Activated T-cell treated with anti-CD3 and anti-CD28 coated beads, Interleukin-2, amount 50 U/mL, for 72 hours (primary cell): ENCODE data around the gene BDH1. TPM values are rescaled to one million over a fixed set of nuclear protein-coding genes. Genes with fewer than 3 reads are reported as not detected.
A peak's percentile ranks its signal among the peaks of the same experiment; 100 is the strongest.

Experiments used
- ATAC-seq, 2 donors: fragments of 150-1000 bp; cut with Tn5 transposase; replicated peaks in 1 of 2; 2 replicates each; pipeline ENCODE4 v1.10.0; 2021; ENCODE audit warnings: moderate library complexity in 2 of 2, mild to moderate bottlenecking in 1 of 2
- DNase-seq, 2 donors: peaks; one replicate each; pipeline ENCODE4 v3.0.0; 2021 to 2022; ENCODE audit warnings: mixed read lengths in 1 of 2
- H3K27ac Mint-ChIP-seq: one replicate; pipeline ENCODE4 v1.8.0; 2022; ENCODE audit warnings: mild to moderate bottlenecking, moderate library complexity, mixed read lengths
- H3K27me3 Mint-ChIP-seq: one replicate; pipeline ENCODE4 v1.8.0; 2022; ENCODE audit warnings: low read depth, mixed read lengths
- H3K36me3 Mint-ChIP-seq, 2 donors: one replicate each; pipeline ENCODE4 v1.8.0; 2022; ENCODE audit warnings: mixed read lengths in 2 of 2, mild to moderate bottlenecking in 1 of 2; ENCODE audit not compliant: insufficient read depth in 2 of 2
- H3K4me1 Mint-ChIP-seq: one replicate; pipeline ENCODE4 v1.8.0; 2022; ENCODE audit warnings: low read depth, mixed read lengths
- H3K4me3 Mint-ChIP-seq, 2 donors: one replicate each; pipeline ENCODE4 v1.8.0; 2022; ENCODE audit warnings: mild to moderate bottlenecking in 2 of 2, mixed read lengths in 2 of 2, moderate library complexity in 2 of 2
- H3K9me3 Mint-ChIP-seq, 2 donors: one replicate each; pipeline ENCODE4 v1.8.0; 2022; ENCODE audit warnings: mixed read lengths in 2 of 2
- total RNA-seq, 2 donors: library from RNA; stranded (reverse); gene quantifications; one replicate each; pipeline ENCODE4 v1.2.3, GENCODE V29; 2022

BDH1 gene
- total RNA-seq, 2 donors from 2014 or later = 76.9 to 92.5 TPM

GRCh38 chr3:197466586-197467399 lies 89.0 kb downstream of the BDH1 start:
- no peak for DNase-seq
- Mint-ChIP-seq H3K27ac (no peak overlapping the region), H3K36me3 (no peaks in the 10 kb centered on the region), H3K9me3 (no peaks in the 10 kb centered on the region), H3K4me1 (peaks cover 45% of the 10 kb centered on the region), H3K27me3 (peaks cover 48% of the 10 kb centered on the region), H3K4me3 (no peak overlapping the region)
- no peak for ATAC-seq

GRCh38 chr3:197465996-197466549 lies 89.7 kb downstream of the BDH1 start:
- no peaks in the 10 kb centered on the region for H3K9me3 Mint-ChIP-seq
- ATAC-seq (peak in 1 of 2 donors; percentile 33), DNase-seq (no peak)
- no peak overlapping the region for H3K27ac Mint-ChIP-seq
- H3K27me3 Mint-ChIP-seq = peaks cover 48% of the 10 kb centered on the region
- no peak overlapping the region for H3K4me3 Mint-ChIP-seq
- peaks cover 45% of the 10 kb centered on the region for H3K4me1 Mint-ChIP-seq
- H3K36me3 Mint-ChIP-seq = no peaks in the 10 kb centered on the region

GRCh38 chr3:197465197-197465995 lies 90.4 kb downstream of the BDH1 start:
- Mint-ChIP-seq H3K4me1 (peaks cover 45% of the 10 kb centered on the region), H3K4me3 (no peak overlapping the region), H3K9me3 (no peaks in the 10 kb centered on the region), H3K27ac (no peak overlapping the region), H3K36me3 (no peaks in the 10 kb centered on the region), H3K27me3 (peaks cover 45% of the 10 kb centered on the region)
- ATAC-seq (no peak), DNase-seq (no peak)

GRCh38 chr3:197464794-197465193 lies 91.0 kb downstream of the BDH1 start:
- ATAC-seq (no peak), DNase-seq (no peak)
- Mint-ChIP-seq H3K27me3 (peaks cover 39% of the 10 kb centered on the region), H3K4me3 (no peak overlapping the region), H3K36me3 (no peaks in the 10 kb centered on the region), H3K4me1 (peaks cover 45% of the 10 kb centered on the region), H3K27ac (no peak overlapping the region), H3K9me3 (no peaks in the 10 kb centered on the region)

GRCh38 chr3:197463279-197463678 lies 92.5 kb downstream of the BDH1 start:
- Mint-ChIP-seq H3K4me1 (peaks cover 45% of the 10 kb centered on the region), H3K27me3 (peaks cover 24% of the 10 kb centered on the region), H3K4me3 (no peak overlapping the region), H3K9me3 (no peaks in the 10 kb centered on the region), H3K27ac (no peak overlapping the region), H3K36me3 (no peaks in the 10 kb centered on the region)
- DNase-seq (no peak), ATAC-seq (peak; percentile 62 to 65)

- Mint-ChIP-seq H3K4me1 (peaks cover 45% of the 10 kb centered on the region), H3K4me3 (no peak overlapping the region), H3K27me3 (peaks cover 19% of the 10 kb centered on the region), H3K9me3 (no peaks in the 10 kb centered on the region), H3K36me3 (no peaks in the 10 kb centered on the region), H3K27ac (no peak overlapping the region)
- ATAC-seq = no peak
- no peak for DNase-seq
These were observed 93.0 kb downstream of the BDH1 start for GRCh38 chr3:197462808-197463207.

GRCh38 chr3:197460639-197461038 lies 95.1 kb downstream of the BDH1 start:
- Mint-ChIP-seq H3K4me3 (no peak overlapping the region), H3K9me3 (no peaks in the 10 kb centered on the region), H3K27me3 (peaks cover 5% of the 10 kb centered on the region), H3K36me3 (peaks cover 0 to 3% of the 10 kb centered on the region in 2 donors), H3K27ac (no peak overlapping the region), H3K4me1 (peaks cover 39% of the 10 kb centered on the region)
- ATAC-seq (no peak), DNase-seq (no peak)

- Mint-ChIP-seq H3K27ac (no peak overlapping the region), H3K4me3 (no peak overlapping the region), H3K27me3 (peaks cover 10% of the 10 kb centered on the region), H3K36me3 (peaks cover 0 to 3% of the 10 kb centered on the region in 2 donors), H3K9me3 (no peaks in the 10 kb centered on the region), H3K4me1 (peaks cover 39% of the 10 kb centered on the region)
- no peak for DNase-seq
- ATAC-seq = no peak
These were observed 95.8 kb downstream of the BDH1 start for GRCh38 chr3:197460002-197460401.

Other genes starting within 250 kb of the BDH1 start
- 10 to 100 TPM; 33.1 to 33.9 TPM for gene RUBCN, start 180.9 kb upstream of the BDH1 start, total RNA-seq
- 10 to 100 TPM; 31.6 to 37.5 TPM for gene FYTTD1, start 193.9 kb upstream of the BDH1 start, total RNA-seq
- gene LRCH3, start 235.3 kb upstream of the BDH1 start, total RNA-seq = 10 to 100 TPM; 67.2 to 68.1 TPM